Tibial artery (tissue), 4 donors: ENCODE measurements around the gene ECI1.

ENCODE experiments used
- DNase-seq, 2 donors: peaks; one replicate each; pipeline ENCODE4 v3.0.0-alpha.2; 2019
- H3K27ac ChIP-seq, 2 donors: fragments of 200-600 bp; sonication (generic) in 1 of 2; 1 replicate in 1 of 2; 2 replicates in 1 of 2; pipeline ENCODE4 v1.5.1; 2018 to 2019; ENCODE audit warnings: mild to moderate bottlenecking in 1 of 2
- H3K27me3 ChIP-seq, 2 donors: fragments of 200-600 bp; sonication (generic) in 1 of 2; one replicate each; pipeline versions ENCODE4 v1.5.1 to v1.6.0; 2016 to 2019
- H3K36me3 ChIP-seq, 3 donors: fragments of 200-600 bp; sonication (generic) in 2 of 3; one replicate each; pipeline ENCODE4 v1.5.1; 2016 to 2019; ENCODE audit warnings: mild to moderate bottlenecking in 2 of 3
- H3K4me1 ChIP-seq, 4 donors: fragments of 200-600 bp; sonication (generic) in 2 of 4; 1 replicate in 3 of 4; 2 replicates in 1 of 4; pipeline ENCODE4 v1.5.1; 2016 to 2019
- H3K4me3 ChIP-seq, 2 donors: fragments of 200-600 bp; sonication (generic) in 1 of 2; 1 replicate in 1 of 2; 2 replicates in 1 of 2; pipeline ENCODE4 v1.5.1; 2018 to 2019; ENCODE audit warnings: mild to moderate bottlenecking in 2 of 2
- H3K9me3 ChIP-seq, 3 donors: fragments of 200-600 bp; sonication (generic) in 1 of 3; one replicate each; pipeline ENCODE4 v1.5.1; 2016 to 2019
- CTCF ChIP-seq, 2 experiments: fragments of 200-600 bp in 1 of 2; fragments of 450-650 bp in 1 of 2; IDR thresholded peaks; one replicate each; pipeline ENCODE4 v1.5.1; 2017 to 2019; ENCODE audit warnings: antibody characterized with exemption in 2 of 2, mild to moderate bottlenecking in 1 of 2, moderate library complexity in 1 of 2
- intact Hi-C: fragments of 100-400 bp; cut with DNase I; formaldehyde crosslinking; loops from one replicate; pipeline ENCODE4 v1.15.0; 2023; ENCODE audit warnings: low total_unique reads

ECI1 gene

DNA sequence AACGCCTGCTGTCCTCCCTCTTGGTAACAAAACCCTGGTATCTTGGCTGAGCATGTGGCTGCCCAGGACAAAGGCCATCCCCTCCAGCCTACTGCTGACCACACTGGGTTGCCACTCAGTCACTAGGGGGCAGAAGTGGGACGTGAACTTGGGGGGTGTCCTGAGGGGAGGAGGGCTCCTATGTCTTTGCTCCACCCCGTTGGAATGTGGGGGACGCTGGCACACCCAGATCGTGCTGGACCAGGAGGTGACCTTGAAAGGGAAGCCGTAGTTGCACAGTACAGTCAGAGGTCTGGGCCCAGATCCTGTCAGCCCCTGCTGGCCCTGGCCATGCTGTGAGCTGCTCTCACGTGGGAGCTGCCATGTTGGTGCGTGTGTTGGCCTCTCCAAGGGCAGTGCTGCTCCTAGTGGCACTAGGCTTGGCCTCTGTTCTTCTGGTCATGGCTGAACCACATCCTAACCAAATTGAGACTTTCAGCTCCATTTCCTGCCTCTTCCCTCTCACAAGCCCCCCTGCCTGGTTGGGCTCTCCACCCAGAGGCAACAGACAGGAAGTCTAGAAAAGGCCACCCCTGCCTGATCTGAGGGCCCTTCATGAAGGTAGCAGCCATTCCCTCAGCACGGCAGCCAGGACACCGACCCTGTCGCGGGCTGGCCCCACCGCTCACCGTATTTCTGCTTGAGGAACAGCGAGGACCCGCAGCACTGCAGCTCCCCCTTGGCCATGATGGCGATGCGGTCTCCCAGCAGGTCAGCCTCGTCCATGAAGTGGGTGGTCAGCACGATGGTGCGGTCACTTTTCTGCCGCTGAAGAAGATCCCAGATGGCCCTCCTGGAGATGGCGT, 45.5 kb upstream of the ECI1 start:
- no peak overlapping the region for H3K27ac ChIP-seq
- H3K27me3 ChIP-seq = no peaks in the 10 kb centered on the region
- no peak for DNase-seq
- no peak overlapping the region for H3K4me3 ChIP-seq
- H3K9me3 ChIP-seq = no peaks in the 10 kb centered on the region
- peaks cover 17 to 83% (median 55%) of the 10 kb centered on the region in 3 donors for H3K36me3 ChIP-seq
- intact Hi-C loops = no loop called here
- no peaks in the 10 kb centered on the region for H3K4me1 ChIP-seq
- TF ChIP-seq CTCF (IDR thresholded peaks at IDR 0.05) = peak; percentile 13

DNA sequence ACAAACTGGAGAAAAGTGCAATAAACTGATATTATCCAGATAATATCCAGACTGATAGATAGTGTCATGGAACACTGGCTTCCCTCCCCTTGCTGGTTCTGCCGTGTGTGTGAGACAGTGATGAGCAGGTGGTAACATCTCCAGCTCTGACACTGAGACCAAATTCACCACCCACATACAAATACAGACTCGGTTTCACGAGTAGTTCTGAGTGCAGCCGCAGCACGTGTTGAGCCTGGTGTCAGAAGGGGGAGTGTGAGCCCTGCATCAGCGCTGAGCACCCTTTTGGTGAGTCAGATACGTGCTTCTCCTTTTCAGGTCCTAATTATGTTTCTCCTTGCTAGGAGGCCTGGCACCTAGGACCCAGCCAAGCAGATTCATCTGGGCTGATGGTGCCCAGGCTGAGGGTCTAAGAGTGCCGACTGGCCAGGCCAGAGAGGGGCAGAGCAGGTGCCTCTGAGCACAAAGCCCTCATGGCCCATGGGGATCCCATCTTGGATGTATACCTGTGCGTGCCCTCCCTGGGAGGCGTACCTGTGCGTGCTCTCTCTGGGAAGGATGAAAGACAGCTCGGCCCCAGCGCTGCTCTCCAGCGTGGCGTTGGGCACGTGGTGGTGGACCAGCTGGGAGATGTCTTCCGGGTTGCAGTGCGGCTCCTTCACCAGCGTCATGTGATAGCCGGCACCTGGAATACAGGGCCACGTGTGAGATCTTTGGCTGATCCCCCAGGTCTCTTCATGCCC, 43.8 kb upstream of the ECI1 start:
- Histone ChIP-seq H3K27me3 (no peaks in the 10 kb centered on the region), H3K4me1 (no peaks in the 10 kb centered on the region), H3K36me3 (peaks cover 28 to 94% (median 60%) of the 10 kb centered on the region in 3 donors), H3K9me3 (no peaks in the 10 kb centered on the region), H3K27ac (no peak overlapping the region), H3K4me3 (no peak overlapping the region)
- DNase-seq = no peak
- no peak for TF ChIP-seq CTCF (IDR thresholded peaks at IDR 0.05)
- intact Hi-C loops = no loop called here

DNA sequence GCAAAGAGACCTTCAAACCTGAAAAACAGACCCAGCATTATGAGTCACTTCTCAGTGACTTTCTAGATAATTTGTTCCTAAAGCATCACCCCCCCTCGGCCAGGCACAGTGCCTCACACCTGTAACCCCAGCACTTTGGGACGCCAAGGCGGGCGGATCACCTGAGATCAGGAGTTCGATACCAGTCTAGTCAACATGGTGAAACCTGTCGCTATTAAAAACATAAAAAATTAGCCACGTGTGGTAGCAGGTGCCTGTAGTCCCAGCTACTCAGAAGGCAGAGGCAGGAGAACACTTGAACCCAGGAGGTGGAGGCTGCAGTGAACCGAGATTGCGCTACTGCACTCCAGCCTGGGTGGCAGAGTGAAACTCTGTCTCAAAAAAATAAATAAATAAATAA, 40.8 kb upstream of the ECI1 start:
- Histone ChIP-seq H3K36me3 (peaks cover 41 to 94% (median 59%) of the 10 kb centered on the region in 3 donors), H3K4me1 (no peaks in the 10 kb centered on the region), H3K27me3 (no peaks in the 10 kb centered on the region), H3K27ac (no peak overlapping the region), H3K9me3 (no peaks in the 10 kb centered on the region), H3K4me3 (no peak overlapping the region)
- intact Hi-C loops = no loop called here
- DNase-seq = no peak
- no peak for TF ChIP-seq CTCF (IDR thresholded peaks at IDR 0.05)

DNA sequence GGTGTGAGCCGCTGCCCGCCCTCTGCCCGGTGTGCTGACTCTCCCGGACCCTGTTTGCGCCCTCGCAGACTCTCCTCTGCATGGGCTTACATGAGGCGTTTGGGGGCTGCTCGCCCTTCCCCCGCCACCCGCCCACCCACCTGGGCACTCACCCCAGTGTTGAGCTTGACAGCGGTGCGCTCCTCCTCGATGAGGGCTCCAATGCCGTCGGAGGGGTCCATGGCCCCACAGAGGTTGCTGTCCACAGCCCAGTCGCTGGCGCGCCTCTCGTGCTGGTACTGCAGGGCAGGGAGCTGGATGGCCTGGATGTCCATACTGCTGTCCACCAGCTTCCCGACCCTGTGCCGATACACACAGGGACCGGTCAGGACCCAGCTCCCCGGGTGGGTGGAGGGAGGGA, 37.9 kb upstream of the ECI1 start:
- Histone ChIP-seq H3K4me3 (no peak overlapping the region), H3K27ac (no peak overlapping the region), H3K4me1 (no peaks in the 10 kb centered on the region), H3K27me3 (no peaks in the 10 kb centered on the region), H3K36me3 (peaks cover 36 to 95% (median 57%) of the 10 kb centered on the region in 3 donors), H3K9me3 (no peaks in the 10 kb centered on the region)
- intact Hi-C loops = no loop called here
- DNase-seq = no peak
- TF ChIP-seq CTCF (IDR thresholded peaks at IDR 0.05) = no peak

- TF ChIP-seq CTCF (IDR thresholded peaks at IDR 0.05) = no peak
- Histone ChIP-seq H3K27me3 (no peaks in the 10 kb centered on the region), H3K4me1 (no peaks in the 10 kb centered on the region), H3K27ac (no peak overlapping the region), H3K9me3 (no peaks in the 10 kb centered on the region), H3K36me3 (peaks cover 36 to 95% (median 61%) of the 10 kb centered on the region in 3 donors), H3K4me3 (no peak overlapping the region)
- intact Hi-C loops = no loop called here
- DNase-seq = no peak
These were observed 37.3 kb upstream of the ECI1 start for GRCh38 chr16:2288726-2289125.
